GM12892 (cell line): ENCODE results near the gene POC5.

ENCODE experiments used
- DNase-seq: peaks from one replicate; pipeline ENCODE4 v3.0.0; 2011; ENCODE audit not compliant: insufficient read length
- FAIRE-seq: peaks from 2 replicates; lab custom pipeline; 2011; peaks lifted over from hg19 to GRCh38; lab: Jason Lieb, UNC
- POLR2A ChIP-seq: IDR thresholded peaks from 2 replicates; pipeline ENCODE4 v1.6.1; 2011; ENCODE audit warnings: low read depth, low read length, control low read depth
- POLR2AphosphoS5 ChIP-seq: IDR thresholded peaks from 2 replicates; pipeline ENCODE4 v1.6.1; 2011; ENCODE audit warnings: low read depth, low read length, control low read depth
- TAF1 ChIP-seq: IDR thresholded peaks from 2 replicates; pipeline ENCODE4 v1.6.1; 2011; ENCODE audit warnings: low read depth, mild to moderate bottlenecking, control low read depth, low read length, borderline replicate concordance

POC5 gene

GRCh38 chr5:75668977-75669689, 48.1 kb downstream of the POC5 start:
- DNase-seq (peak; percentile 25), FAIRE-seq (peak; percentile 87)
- peak; percentile 73 for TF ChIP-seq POLR2AphosphoS5
- peak; percentile 83 for TF ChIP-seq POLR2A
- TF ChIP-seq TAF1 = peak; percentile 79; the same call in 1 of the 2 replicates

GRCh38 chr5:75668445-75668844, 48.8 kb downstream of the POC5 start:
- FAIRE-seq (peak; percentile 87), DNase-seq (no peak)
- TF ChIP-seq POLR2A = no peak

DNA sequence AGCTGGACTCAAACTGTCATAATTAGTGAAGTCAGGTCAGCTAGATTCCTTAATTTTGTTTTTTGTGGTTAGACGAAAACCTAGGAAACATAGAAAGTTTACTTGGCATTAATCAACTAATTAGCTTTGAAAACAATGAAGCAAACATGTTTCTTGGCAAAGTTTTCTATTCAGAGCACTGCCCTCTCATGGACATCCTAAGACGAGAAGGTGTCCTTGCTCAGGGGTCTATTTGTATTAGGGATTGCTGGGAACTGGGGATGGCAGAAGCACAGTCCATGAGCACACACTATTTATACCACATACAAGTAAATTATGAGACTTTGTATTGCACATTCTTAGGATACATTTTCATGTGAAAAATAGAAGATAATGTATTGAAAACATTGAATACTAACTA, 49.7 kb downstream of the POC5 start:
- FAIRE-seq = no peak
- no peak for DNase-seq
- no peak for TF ChIP-seq POLR2AphosphoS5
- TF ChIP-seq POLR2A = no peak
- no peak for TF ChIP-seq TAF1

GRCh38 chr5:75666801-75667200, 50.4 kb downstream of the POC5 start:
- DNase-seq (no peak), FAIRE-seq (no peak)
- TF ChIP-seq POLR2A (no peak), POLR2AphosphoS5 (no peak), TAF1 (no peak)

- DNase-seq (no peak), FAIRE-seq (no peak)
- no peak for TF ChIP-seq TAF1
- TF ChIP-seq POLR2A = no peak
- no peak for TF ChIP-seq POLR2AphosphoS5
Measured at GRCh38 chr5:75664979-75665378, 52.3 kb downstream of the POC5 start.

DNA sequence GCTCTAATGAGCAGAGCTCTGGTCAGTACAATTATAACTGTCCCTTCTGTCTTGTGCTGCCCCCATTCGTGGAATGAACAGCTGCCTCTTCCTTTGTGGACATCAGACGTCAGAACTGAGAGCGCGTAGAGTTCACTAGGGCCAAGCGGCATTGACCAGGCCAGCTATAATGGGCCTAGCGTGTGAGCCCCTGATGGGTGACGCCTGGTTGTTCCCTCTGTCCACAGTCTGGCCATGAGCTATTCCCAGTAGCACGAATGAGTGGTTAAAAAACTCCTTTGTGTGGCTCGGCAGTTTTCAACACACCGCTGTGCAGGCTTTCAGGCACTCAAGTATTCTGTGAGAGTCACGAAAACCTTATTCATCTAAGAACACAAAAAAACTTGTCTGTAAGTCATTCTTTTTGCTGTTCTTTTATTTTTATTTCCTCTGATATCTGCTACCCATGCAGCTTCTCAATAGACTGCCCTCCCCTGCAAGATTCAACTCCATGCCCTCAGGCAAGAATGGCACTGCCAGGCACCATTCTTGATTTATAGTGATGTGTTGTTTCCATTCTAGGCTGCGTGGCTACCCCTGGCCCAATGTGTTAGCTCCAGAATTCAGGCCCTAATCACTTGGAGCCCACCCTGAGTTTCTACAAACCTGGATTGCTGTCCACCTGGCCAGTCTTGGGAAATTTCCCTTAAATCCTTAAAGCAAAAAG, 53.5 kb downstream of the POC5 start:
- DNase-seq (no peak), FAIRE-seq (no peak)
- TF ChIP-seq POLR2A (no peak), TAF1 (no peak), POLR2AphosphoS5 (no peak)

- TF ChIP-seq TAF1 = no peak
- TF ChIP-seq POLR2AphosphoS5 = no peak
- no peak for TF ChIP-seq POLR2A
- FAIRE-seq (no peak), DNase-seq (no peak)
Measured at GRCh38 chr5:75662061-75662460, 55.2 kb downstream of the POC5 start.

- FAIRE-seq = peak; percentile 74
- no peak for DNase-seq
- TF ChIP-seq POLR2A (no peak), POLR2AphosphoS5 (no peak), TAF1 (no peak)
Measured at GRCh38 chr5:75660678-75661465, 56.4 kb downstream of the POC5 start.

- FAIRE-seq (peak; percentile 73), DNase-seq (no peak)
- no peak for TF ChIP-seq POLR2AphosphoS5
- TF ChIP-seq TAF1 = no peak
- no peak for TF ChIP-seq POLR2A
Measured at GRCh38 chr5:75659791-75660450, 57.3 kb downstream of the POC5 start.

GRCh38 chr5:75656311-75657003, 60.8 kb downstream of the POC5 start:
- FAIRE-seq (no peak), DNase-seq (no peak)
- TF ChIP-seq TAF1 (no peak), POLR2A (no peak), POLR2AphosphoS5 (no peak)

DNA sequence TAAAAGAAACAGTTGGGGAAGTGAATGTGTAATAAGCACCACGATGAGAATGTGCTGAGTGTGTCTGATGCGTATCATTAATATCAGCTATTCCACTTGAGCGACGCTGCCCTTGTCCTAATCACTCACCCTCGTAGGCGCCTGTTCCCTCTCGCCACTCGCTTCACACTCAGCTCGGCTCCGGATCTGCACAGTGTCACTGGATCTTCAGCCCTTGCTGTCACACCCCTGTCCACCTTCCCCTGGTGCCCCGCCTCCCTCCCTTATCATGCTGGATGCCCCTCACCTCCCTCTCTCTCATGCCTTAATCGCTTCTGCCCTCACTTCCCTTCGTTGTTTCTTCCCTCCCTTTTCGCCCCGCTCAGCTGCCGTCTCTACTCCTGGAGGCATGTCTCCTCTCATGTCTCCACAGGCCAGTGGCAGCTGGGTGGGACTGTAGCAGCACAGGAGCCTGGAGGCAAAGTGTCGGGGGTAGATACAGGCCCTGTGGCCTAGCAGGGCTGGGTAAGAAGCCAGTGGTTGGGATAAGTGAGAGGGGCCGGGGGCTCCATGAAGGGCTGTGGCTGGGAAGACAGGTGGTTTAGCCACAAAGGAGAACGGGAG, 62.4 kb downstream of the POC5 start:
- DNase-seq = no peak
- TF ChIP-seq POLR2A (no peak), POLR2AphosphoS5 (no peak), TAF1 (no peak)
- FAIRE-seq = no peak
